HG02973 (cell line): ENCODE measurements around the gene FCGBP.
"Not testable (repeated sequence)": the region's sequence is repeated elsewhere in the genome, so short reads cannot be mapped to it uniquely, and the experiment has no call there.

Experiments
- ATAC-seq: cut with Tn5 transposase; IDR thresholded peaks from one replicate; pipeline ENCODE4 v1.9.1; 2021; ENCODE audit warnings: moderate library complexity; ENCODE audit not compliant: unreplicated experiment

The FCGBP gene

DNA sequence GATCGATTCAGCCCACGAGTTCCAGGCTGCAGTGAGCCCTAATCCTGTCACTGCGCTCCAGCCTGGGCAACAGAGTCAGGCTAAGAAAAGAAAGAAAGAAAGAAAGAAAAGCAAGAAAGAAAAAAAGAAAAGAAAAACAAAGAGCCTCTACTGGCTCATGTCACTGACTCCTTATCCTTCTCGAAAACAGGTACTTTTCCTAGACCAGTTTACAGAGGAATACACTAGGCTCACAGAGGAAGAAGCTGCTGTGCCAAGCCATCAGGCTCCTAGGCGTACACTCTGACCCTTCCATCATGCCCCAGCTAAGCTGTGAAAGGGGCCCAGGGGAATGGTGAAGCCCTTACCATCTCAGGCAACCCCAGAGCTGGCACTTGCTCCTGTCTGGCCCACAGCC is 41.9 kb downstream of the FCGBP start:
- not testable (repeated sequence) for ATAC-seq

DNA sequence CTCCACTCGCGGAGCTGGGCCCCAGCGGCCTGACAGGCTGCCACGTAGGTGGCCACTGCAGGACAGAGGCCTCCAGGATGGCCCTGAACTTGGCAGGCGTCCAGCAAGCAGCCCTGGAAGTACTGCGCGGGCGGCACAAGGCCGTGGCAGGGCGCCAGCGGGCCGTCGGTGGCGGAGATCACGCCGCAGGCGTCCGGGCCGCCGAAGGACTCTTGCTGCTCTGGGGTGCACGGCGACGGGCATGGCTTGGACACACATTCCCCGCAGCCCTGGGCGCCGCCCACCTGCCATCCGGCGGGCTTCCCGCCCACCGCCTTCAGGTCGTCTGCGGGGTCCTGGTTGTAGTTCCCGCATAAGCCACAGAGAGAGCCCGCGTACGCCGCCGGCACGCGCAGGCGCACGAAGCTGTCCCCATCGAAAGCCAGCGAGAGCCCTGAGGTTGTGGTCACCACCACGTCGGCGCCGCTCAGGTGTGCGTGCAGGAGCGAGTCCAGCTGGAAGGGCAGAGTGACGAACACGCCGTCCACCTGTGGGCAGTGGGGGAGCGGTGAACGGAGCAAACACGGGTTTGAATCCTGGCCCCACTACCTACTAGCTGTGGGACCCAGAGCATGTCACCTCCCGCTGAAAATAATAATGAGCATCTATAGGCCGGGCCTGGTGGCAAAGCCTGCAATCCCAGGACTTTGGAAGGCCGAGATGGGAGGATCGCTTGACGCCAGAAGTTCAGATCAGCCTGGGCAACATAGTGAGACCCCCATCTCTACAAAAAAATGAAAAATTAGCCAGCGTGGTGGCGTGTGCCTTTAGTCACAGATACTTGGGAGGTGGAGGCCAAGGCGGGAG is 42.6 kb downstream of the FCGBP start:
- ATAC-seq = not testable (repeated sequence)

GRCh38 chr19:39890755-39891551 is 43.5 kb downstream of the FCGBP start:
- ATAC-seq = no peak

DNA sequence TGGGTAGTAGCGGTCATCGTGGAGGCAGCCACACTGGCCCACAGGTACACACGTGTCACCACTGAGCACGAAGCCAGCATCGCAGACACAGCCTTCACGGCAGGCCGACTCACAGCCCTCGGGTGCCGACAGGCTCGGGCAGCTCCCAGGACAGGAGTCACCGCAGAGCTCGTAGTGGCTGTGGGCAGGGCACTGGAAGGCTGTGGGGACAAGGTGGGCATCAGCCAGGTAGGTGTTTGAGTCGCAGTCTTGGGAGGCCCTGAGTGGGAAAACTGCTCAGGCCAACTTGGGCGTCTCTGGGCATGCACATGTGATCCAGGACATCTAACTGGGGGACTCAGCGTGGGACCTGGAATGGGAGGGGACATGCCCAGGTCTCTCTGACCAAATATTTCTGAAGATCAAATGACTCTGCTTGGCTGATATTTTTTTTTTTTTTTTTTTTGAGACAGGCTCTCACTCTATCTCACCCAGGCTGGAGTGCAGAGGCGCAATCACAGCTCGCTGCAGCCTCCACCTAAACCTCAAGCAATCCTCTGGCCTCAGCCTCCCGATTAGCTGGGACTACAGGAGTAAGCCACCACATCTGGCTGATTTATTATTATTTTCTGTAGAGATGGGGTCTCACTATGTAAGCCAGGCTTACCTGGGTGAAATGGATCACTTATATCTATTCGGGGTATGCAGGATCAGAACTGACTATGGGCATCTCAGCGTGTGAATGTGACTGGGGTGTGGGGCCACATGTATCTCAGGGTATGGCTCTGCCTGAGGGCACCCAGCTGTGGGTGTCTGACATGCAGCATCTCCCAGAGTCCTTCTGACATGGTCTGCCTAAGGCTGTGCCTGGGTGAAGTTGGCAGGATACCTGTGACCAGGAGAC is 44.3 kb downstream of the FCGBP start:
- not testable (repeated sequence) for ATAC-seq

DNA sequence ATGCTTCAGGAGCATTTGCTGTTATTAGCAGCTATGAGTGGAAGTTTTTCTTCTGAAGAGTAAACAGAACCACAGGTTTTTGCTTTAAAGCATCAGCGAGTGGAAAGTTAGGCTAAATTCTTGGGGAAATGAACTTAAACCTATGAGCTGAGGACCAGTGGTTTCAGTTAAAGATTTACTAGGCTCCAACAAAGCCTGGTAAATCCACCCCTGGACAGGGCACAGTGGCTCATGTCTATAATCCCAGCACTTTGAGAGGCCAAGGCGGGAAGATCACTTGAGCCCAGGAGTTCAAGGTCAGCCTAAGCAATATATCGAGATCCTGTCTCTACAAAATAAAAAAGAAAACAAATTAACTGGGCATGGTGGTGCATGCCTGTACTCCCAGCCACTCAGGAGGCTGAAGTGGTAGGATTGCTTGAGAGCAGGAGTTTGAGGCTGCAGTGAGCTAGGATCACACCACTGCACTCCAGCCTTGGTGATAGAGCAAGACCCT is 46.9 kb downstream of the FCGBP start:
- not testable (repeated sequence) for ATAC-seq

DNA sequence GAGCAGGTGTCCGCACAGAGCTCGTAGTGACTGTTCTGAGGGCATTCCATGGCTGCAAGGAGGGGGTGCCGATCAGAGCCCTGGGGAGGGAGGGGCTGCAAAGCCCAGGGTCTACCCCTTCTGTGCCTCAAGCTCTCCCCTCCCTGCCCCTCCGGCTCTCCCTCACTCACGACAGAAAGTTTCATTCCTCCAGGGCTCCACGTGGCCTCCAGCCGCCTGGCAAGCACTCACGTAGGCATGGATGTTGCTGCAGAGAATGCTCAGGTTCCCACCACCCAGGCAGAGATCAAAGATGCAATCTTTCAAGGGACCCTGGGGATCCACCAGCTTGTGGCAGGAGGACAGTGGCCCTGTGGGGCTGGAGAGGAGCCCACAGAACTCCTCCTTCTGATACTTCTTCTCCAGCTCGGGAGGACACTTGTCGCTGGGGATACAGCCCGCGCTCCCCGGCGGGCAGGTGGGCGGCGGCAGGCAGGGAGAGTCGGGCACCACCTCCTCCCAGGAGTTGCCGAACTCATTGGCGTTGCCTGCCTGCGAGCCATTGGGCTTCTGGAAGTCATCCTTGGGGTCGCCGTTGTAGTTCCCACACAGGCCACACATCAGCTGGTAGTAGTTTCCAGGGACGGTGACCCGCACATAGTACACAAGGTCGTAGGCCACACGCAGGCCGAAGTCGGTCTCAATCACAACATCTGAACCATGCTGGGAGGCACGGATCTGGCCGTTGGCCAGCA is 48.4 kb downstream of the FCGBP start:
- ATAC-seq = not testable (repeated sequence)

DNA sequence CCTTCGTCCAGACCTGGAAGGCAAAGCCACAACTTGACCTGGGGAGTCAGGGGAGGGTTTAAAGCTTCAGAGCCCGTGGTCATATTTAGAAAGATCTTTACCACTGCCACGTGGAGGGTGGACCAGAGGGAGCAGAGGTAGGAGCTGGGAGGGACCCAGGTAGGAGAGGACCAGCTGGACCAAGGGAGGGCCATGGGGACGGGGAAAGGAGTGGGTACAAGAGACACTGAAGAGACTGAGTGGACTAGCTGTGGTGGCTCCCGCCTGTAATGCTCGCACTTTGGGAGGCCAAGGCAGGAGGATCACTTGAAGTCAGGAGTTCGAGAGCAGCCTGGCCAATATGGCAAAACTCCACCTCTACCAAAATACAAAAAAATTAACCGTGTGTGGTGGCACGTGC is 49.7 kb downstream of the FCGBP start:
- not testable (repeated sequence) for ATAC-seq
